Liver (tissue), 3 donors: ENCODE measurements around the gene CLCF1.

Source experiments
- EGR1 ChIP-seq, 2 donors: IDR thresholded peaks; 2 replicates each; pipeline ENCODE4 v1.6.1; 2016 to 2018; ENCODE audit warnings: antibody characterized with exemption in 2 of 2, low read depth in 2 of 2
- FOXA2 ChIP-seq: IDR thresholded peaks from 2 replicates; pipeline ENCODE4 v1.6.1; 2016; ENCODE audit warnings: antibody characterized with exemption
- JUND ChIP-seq, 2 donors: IDR thresholded peaks; 2 replicates each; pipeline ENCODE4 v1.6.1; 2016; ENCODE audit warnings: antibody characterized with exemption in 2 of 2
- MAX ChIP-seq: IDR thresholded peaks from 2 replicates; pipeline ENCODE4 v1.6.1; 2016; ENCODE audit warnings: antibody characterized with exemption
- RAD21 ChIP-seq, 2 donors: IDR thresholded peaks; 2 replicates each; pipeline ENCODE4 v1.6.1; 2016; ENCODE audit warnings: antibody characterized with exemption in 2 of 2, mild to moderate bottlenecking in 2 of 2
- REST ChIP-seq: IDR thresholded peaks from 2 replicates; pipeline ENCODE4 v1.6.1; 2016; ENCODE audit warnings: antibody characterized with exemption, mild to moderate bottlenecking
- SP1 ChIP-seq: IDR thresholded peaks from 2 replicates; pipeline ENCODE4 v1.6.1; 2018; ENCODE audit warnings: antibody characterized with exemption, mild to moderate bottlenecking
- TAF1 ChIP-seq: conservative IDR thresholded peaks from 2 replicates; pipeline ENCODE4 v1.6.1; 2016; ENCODE audit warnings: antibody characterized with exemption, mild to moderate bottlenecking
- YY1 ChIP-seq: IDR thresholded peaks from 2 replicates; pipeline ENCODE4 v1.6.1; 2016; ENCODE audit warnings: antibody characterized with exemption, mild to moderate bottlenecking
- ZBTB33 ChIP-seq: IDR thresholded peaks from 2 replicates; pipeline ENCODE4 v1.6.1; 2016; ENCODE audit warnings: antibody characterized with exemption
- TF ChIP-seq, protein P1 (sequence below): fragments of 150-350 bp; IDR thresholded peaks from 2 replicates; pipeline ENCODE4 v1.5.1; 2017; ENCODE audit warnings: improper control_type of control experiment, low read depth, low read length; ENCODE audit not compliant: missing input control
- donor health status: healthy.
- donor health status: healthy.

DNA sequence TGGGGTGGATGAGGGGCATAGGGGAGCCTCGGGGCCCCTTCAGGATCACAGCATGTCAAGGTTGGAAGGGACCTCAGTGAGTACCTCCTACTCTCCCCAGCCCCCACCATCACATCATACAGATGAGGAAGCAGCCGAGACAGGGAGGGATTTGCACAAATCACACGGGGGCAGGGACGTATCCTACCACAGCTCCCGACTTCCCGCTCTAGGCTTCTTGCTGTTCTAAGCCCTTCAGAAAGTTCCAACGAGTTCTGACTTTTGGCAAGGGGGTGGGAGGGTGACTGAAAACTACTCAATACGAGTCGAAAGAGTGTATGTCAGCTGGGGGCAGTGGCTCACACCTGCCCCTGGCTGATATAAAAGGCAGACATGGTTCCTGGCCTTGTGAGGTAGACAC, 13.7 kb upstream of the CLCF1 start:
- no peak for TF ChIP-seq EGR1 (IDR thresholded peaks at IDR 0.05; ENCODE audit: low read depth in 2 of 2)
- TF ChIP-seq, protein P1, sequence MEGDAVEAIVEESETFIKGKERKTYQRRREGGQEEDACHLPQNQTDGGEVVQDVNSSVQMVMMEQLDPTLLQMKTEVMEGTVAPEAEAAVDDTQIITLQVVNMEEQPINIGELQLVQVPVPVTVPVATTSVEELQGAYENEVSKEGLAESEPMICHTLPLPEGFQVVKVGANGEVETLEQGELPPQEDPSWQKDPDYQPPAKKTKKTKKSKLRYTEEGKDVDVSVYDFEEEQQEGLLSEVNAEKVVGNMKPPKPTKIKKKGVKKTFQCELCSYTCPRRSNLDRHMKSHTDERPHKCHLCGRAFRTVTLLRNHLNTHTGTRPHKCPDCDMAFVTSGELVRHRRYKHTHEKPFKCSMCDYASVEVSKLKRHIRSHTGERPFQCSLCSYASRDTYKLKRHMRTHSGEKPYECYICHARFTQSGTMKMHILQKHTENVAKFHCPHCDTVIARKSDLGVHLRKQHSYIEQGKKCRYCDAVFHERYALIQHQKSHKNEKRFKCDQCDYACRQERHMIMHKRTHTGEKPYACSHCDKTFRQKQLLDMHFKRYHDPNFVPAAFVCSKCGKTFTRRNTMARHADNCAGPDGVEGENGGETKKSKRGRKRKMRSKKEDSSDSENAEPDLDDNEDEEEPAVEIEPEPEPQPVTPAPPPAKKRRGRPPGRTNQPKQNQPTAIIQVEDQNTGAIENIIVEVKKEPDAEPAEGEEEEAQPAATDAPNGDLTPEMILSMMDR: no peak
- no peak for TF ChIP-seq YY1
- no peak for TF ChIP-seq TAF1
- no peak for TF ChIP-seq REST
- TF ChIP-seq JUND (IDR thresholded peaks at IDR 0.05): no peak
- no peak for TF ChIP-seq ZBTB33
- TF ChIP-seq MAX: no peak
- TF ChIP-seq SP1: no peak
- no peak for TF ChIP-seq RAD21 (IDR thresholded peaks at IDR 0.05)
- TF ChIP-seq FOXA2: no peak
